Measurements from ENCODE around the gene MYO18A.
A peak's percentile ranks its signal among the peaks of the same experiment; 100 is the strongest.

Gene MYO18A

DNA sequence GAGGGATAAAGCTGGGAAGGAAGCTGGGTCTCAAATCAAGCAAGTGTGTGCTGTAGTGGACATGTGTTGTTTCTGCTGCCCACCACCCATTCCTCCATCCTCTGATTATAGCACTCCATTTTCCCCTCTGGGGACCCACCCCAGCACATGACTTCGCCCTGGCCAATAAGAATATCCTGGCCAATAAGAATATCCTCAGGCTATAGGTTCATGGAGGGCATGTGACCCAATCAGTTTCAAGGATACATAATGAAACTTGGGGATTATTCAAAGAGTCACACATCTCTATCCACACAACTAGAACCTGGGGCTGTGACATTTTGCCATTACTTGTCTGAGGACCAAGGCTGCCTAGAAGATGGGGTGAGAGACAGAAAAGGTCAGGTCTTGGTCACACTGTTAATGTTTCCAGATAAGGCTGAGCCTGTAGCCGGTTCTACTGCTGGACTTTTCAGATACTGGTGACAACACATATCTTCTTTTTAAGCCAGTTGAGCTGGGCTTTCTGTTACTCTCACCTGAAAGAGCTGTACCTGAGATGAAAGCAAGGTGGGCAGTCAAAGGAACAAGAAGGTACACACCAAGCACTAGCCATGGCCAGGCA, 33.7 kb downstream of the MYO18A start:
- no peak for DNase-seq

- peak; percentile 69 for DNase-seq
Measured at GRCh38 chr17:29145289-29146073, 34.7 kb downstream of the MYO18A start.

DNA sequence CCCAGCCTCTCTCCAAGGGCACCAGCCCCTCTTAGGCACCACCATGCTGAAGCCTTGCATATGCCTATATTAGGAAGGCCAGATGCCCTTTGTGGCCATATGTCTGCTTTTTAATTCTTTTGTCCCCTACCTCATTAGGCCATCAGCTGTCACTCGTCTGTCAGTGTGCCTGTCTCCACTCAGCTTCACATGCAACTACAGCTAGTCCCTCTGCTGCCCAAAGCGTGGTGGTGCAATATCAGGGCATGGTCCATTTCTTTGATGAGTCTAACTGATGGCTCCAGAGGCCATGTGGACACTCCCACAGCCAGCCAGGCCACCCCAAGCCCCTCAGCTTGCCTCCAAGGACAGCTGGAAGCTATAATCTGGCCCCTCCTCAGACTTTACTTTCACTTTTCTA, 36.3 kb downstream of the MYO18A start:
- DNase-seq = no peak

DNA sequence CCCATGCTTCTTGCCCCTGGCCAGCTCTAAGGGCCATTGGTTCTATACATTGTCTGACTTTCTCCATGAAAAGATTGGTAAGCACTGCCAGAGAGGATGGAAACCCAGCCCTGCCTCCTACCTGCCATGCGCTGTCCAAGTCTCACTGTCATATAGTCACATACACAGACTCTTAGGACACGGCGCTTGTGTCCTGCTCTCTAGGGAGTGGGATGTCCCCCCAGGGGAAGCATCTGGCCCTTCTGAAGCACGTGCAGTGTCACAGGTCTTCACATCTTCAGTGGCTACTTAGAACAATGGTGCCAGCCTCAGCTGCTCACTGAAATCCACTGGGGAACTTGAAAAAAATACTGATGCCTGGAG, 38.7 kb downstream of the MYO18A start:
- DNase-seq = no peak

DNA sequence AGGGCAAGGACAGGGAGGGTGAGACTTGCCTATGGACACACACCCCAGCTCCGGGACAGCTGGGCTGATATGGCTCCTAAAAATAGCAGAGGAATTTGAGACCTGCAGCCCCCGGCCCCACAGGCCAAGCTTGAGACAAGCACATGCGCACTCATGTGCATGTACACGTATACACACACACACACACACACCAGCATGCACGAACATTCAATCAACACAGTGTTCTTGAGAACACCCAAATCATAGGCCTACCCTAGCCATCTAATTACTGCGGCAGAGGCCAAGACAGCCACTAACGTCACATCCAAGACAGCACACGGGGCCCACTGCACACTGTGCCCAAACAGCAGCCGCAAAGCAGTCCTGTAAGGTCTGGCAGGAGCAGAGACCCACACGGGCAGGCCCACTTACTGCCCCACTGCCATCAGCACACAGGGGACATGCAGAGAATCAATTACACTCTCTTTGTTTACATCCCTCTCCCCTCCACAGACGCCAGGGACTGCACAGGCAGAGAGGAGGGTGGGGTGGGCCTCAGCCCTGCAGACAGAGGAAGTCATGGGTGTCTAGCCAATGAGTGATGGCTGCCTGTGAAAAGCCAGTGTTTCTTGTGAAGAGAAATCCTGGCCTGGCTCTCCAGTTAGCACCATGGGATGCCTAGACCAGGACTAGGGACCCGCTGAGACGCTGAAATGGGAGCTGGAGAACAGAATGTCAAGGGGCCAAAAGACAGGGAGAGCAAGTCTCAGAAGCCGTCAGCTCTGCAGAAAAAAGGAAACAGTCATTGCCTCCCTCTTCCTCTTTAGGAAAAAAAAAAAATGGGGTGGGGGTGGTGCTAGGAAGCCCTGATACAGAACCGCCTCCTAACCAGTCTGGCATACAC, 39.3 kb downstream of the MYO18A start:
- DNase-seq = peak; percentile 67

- peak; percentile 74 for DNase-seq
Measured at GRCh38 chr17:29140051-29140621, 40.1 kb downstream of the MYO18A start.

GRCh38 chr17:29138971-29139691, 41.1 kb downstream of the MYO18A start:
- DNase-seq = peak; percentile 23

DNA sequence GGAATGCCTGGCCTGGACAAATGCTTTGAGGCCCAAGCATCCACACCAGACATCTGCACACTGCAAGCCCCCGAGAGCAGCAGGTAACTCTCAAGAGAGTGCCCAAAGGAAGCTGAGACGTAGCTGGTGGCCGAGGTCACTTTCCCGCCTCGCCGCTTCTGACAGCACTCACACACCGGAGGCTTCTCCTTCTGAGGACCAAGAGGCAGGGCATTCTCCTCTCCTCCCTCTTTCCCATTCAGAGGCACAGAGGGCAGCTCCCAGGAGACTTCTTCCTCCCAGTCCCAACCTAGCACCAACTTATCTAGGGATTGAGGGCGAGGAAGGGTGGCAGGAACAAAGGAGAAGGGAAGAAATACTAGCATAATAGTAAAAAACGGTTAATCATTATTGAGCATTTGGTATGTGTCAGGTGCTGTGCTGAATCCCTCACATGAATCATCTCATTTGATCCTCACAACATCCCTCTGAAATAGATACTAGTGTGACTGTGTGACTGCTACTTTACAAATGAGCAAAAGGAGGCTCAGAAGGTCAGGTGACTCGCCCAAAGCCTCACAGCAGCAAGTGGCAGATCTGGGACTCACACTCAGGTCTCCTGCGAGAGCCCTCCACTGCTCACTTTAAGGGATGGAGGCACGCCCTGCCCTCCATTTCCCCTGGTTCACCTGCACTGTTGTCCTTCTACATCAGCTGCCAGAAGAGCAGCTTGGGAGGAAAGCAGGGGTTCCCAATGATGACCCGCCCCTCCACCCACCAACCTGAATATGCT, 41.8 kb downstream of the MYO18A start:
- peak; percentile 29 for DNase-seq

GRCh38 chr17:29136998-29137730, 43.0 kb downstream of the MYO18A start:
- no peak for DNase-seq

- DNase-seq = no peak
Measured at GRCh38 chr17:29135464-29135863, 44.7 kb downstream of the MYO18A start.

DNA sequence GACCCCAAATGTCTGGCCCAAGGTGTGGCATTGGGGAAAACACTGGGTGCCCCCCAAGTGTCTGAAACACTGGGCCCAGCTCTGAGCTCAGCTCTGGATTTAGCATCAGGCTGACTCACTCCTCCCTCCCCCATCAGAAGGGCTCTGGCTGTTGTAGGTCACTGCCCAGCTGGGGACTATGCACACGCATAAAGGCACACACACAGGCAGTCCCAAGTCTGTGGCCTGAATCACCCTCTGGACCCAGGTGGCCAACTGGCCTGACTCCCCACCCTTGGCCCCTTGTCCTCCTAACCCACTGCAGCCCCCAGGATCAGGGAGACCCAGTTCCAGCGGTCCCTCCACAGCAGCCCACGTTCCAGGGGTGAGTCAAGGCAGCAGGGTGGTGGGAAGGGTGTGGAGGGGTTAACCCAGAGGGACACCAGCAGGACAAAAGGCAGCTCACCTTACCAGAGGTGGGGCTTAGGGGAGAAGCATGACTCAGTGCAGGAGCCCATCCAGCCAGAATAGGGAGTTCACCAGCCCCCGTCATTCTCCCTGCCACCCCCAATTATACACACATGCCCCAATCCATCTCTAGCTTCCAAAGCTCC, 47.0 kb downstream of the MYO18A start:
- DNase-seq = no peak

- DNase-seq = no peak
Measured at GRCh38 chr17:29131814-29132682, 48.1 kb downstream of the MYO18A start.

DNA sequence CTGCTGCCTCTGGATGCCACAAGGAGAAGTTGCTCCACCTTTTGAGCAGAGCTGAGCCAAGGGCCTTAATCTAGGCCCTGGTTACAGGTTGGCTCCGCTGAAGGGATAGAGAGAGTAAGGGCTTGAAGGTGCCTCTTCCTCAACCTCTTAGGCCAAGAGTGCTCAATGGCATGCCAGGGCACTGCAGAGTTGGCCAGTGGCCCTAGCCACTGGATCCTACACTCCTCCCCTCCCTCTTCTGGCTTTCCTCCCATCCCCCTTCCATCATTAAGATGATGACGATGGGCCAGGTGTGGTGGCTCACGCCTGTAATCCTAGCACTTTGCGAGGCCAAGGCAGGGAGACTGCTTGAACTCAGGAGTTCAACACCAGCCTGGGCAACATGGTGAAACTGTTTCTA, 50.5 kb downstream of the MYO18A start:
- DNase-seq = no peak

- no peak for DNase-seq
Measured at GRCh38 chr17:29127840-29128239, 52.4 kb downstream of the MYO18A start.

DNA sequence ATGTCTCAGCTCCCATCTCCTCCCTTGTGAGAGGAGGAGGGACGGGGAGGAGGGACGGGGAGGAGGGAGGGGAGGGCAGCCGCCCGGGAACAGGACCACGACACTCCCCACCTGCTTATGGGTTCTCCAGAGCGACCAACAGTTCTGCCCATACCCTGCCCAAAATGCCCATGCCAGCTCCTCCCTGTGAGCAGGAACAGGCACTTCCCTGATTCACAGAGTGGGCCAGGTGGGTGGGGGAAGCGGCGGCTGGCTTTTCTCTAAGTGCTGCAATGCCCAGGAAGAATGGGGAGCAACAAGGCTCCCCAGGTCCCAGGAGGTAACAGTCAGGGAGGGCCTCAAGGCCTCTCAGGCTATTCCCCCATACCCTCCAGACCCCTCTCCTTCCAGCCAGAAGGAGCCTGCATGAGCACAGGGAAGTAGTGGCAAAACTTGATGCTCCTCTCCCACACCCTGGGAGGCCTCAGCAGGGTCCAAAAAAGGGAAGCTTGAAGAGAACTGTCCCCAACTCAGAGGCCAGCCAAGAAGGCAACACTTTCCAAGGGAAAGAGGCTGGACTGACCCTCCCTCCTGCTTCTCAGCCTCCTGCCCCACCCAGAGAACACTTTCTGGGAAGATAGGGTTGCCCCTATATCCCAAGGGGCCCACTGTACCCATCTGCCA, 53.8 kb downstream of the MYO18A start:
- DNase-seq = no peak

- no peak for DNase-seq
Measured at GRCh38 chr17:29125651-29126050, 54.5 kb downstream of the MYO18A start.

DNA sequence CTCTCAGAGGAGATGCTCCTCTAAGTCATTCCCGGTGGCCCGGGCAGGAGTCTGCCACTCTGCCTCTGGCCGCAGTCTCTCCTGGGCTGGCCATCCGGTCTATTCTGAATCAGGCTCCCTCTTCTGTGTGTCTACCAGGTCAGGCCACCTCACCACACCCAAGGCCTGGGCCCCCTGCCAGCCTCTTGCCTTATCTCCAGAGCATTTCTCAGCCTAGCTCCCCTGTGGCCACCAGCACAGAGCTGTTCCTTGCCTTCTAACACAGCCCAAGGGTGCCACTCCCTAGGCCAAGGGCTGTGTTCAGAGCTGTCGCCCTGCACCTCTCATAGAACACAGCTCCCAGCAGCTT, 55.3 kb downstream of the MYO18A start:
- DNase-seq = no peak

- DNase-seq = peak; percentile 33
Measured at GRCh38 chr17:29124135-29124924, 55.9 kb downstream of the MYO18A start.
